ENCODE data around the gene EFEMP2.
"Not testable (repeated sequence)": the region's sequence is repeated elsewhere in the genome, so short reads cannot be mapped to it uniquely, and the experiment has no call there.

The EFEMP2 gene

GRCh38 chr11:65854852-65855837 is 17.5 kb downstream of the EFEMP2 start:
- peak; percentile 0 for DNase-seq (ENCODE audit: low spot score)

- no peak for DNase-seq (ENCODE audit: low spot score)
Observed at GRCh38 chr11:65854161-65854592, 18.4 kb downstream of the EFEMP2 start.

- DNase-seq (ENCODE audit: low spot score): no peak
Observed at GRCh38 chr11:65853246-65853979, 19.2 kb downstream of the EFEMP2 start.

GRCh38 chr11:65852508-65853245 is 19.9 kb downstream of the EFEMP2 start:
- peak; percentile 1 for DNase-seq (ENCODE audit: low spot score)

GRCh38 chr11:65851811-65852507 is 20.6 kb downstream of the EFEMP2 start:
- no peak for DNase-seq (ENCODE audit: low spot score)

GRCh38 chr11:65851083-65851579 is 21.5 kb downstream of the EFEMP2 start:
- no peak for DNase-seq (ENCODE audit: low spot score)

- DNase-seq (ENCODE audit: low spot score): no peak
Observed at GRCh38 chr11:65850217-65851082, 22.1 kb downstream of the EFEMP2 start.

GRCh38 chr11:65849771-65850216 is 22.8 kb downstream of the EFEMP2 start:
- DNase-seq (ENCODE audit: low spot score): no peak

- DNase-seq (ENCODE audit: low spot score): no peak
Observed at GRCh38 chr11:65849366-65849765, 23.2 kb downstream of the EFEMP2 start.

- DNase-seq (ENCODE audit: low spot score): not testable (repeated sequence)
Observed at GRCh38 chr11:65848693-65849092, 23.9 kb downstream of the EFEMP2 start.

- no peak for DNase-seq (ENCODE audit: low spot score)
Observed at GRCh38 chr11:65847746-65848145, 24.9 kb downstream of the EFEMP2 start.

GRCh38 chr11:65844231-65844872 is 28.2 kb downstream of the EFEMP2 start:
- DNase-seq (ENCODE audit: low spot score): no peak

GRCh38 chr11:65843811-65844210 is 28.8 kb downstream of the EFEMP2 start:
- DNase-seq (ENCODE audit: low spot score): no peak

GRCh38 chr11:65842144-65842543 is 30.5 kb downstream of the EFEMP2 start:
- DNase-seq (ENCODE audit: low spot score): no peak

- DNase-seq (ENCODE audit: low spot score): no peak
Observed at GRCh38 chr11:65834202-65834601, 38.4 kb downstream of the EFEMP2 start.

- DNase-seq (ENCODE audit: low spot score): peak; percentile 94
Observed at GRCh38 chr11:65833297-65834030, 39.1 kb downstream of the EFEMP2 start, which contains the start of gene SNX32. Gene SNX32 (plus strand): TSS chr11:65833963. CDS start chr11:65834066, 103 bp downstream.

GRCh38 chr11:65832231-65832630 is 40.4 kb downstream of the EFEMP2 start:
- not testable (repeated sequence) for DNase-seq (ENCODE audit: low spot score)

- DNase-seq (ENCODE audit: low spot score): no peak
Observed at GRCh38 chr11:65829459-65829858, 43.1 kb downstream of the EFEMP2 start.

All from CD4-positive, alpha-beta T cell treated with Interleukin-6 at 100 ng/mL for 8 hours (primary cell).